Neural progenitor cell (in vitro differentiated cells): ENCODE measurements around the gene CYTH1. TPM values are rescaled to one million over a fixed set of nuclear protein-coding genes. Genes with fewer than 3 reads are reported as not detected.

Experiments
- DNase-seq: peaks from one replicate; pipeline ENCODE4 v3.0.0-alpha.2; 2016; ENCODE audit warnings: low spot score
- H2AFZ ChIP-seq: fragments of 200-600 bp; sonication (generic); replicated peaks from 2 replicates; pipeline ENCODE4 v1.6.1; 2016; ENCODE audit warnings: antibody characterized with exemption
- H3F3A ChIP-seq: fragments of 200-600 bp; sonication (generic); 2 replicates; pipeline ENCODE4 v1.6.1; 2016; ENCODE audit warnings: antibody characterized with exemption, low read depth
- H3K27ac ChIP-seq: fragments of 200-600 bp; sonication (generic); 2 replicates; pipeline ENCODE4 v1.5.1; 2016; ENCODE audit warnings: mild to moderate bottlenecking
- H3K27me3 ChIP-seq: fragments of 200-600 bp; sonication (generic); 2 replicates; pipeline ENCODE4 v1.6.1; 2016; ENCODE audit warnings: mild to moderate bottlenecking, moderate library complexity
- H3K36me3 ChIP-seq: fragments of 200-600 bp; sonication (generic); 2 replicates; pipeline ENCODE4 v1.5.1; 2016
- H3K4me1 ChIP-seq: fragments of 200-600 bp; sonication (generic); 2 replicates; pipeline ENCODE4 v1.6.1; 2016; ENCODE audit warnings: mixed run types
- H3K4me2 ChIP-seq: fragments of 200-600 bp; sonication (generic); 2 replicates; pipeline ENCODE4 v1.6.1; 2016
- H3K4me3 ChIP-seq: fragments of 200-600 bp; sonication (generic); 2 replicates; pipeline ENCODE4 v1.5.1; 2016
- H3K79me2 ChIP-seq: fragments of 200-600 bp; sonication (generic); 2 replicates; pipeline ENCODE4 v1.6.1; 2016; ENCODE audit warnings: low read depth
- H3K9ac ChIP-seq: fragments of 200-600 bp; sonication (generic); 2 replicates; pipeline ENCODE4 v1.6.1; 2016
- H3K9me3 ChIP-seq: fragments of 200-600 bp; sonication (generic); 2 replicates; pipeline ENCODE4 v1.5.1; 2016; ENCODE audit warnings: low read depth
- H4K20me1 ChIP-seq: fragments of 200-600 bp; sonication (generic); 2 replicates; pipeline ENCODE4 v1.6.1; 2016; ENCODE audit warnings: low read depth
- H3K27ac Mint-ChIP-seq: 3 replicates; pipeline ENCODE4 v1.8.0; 2021; ENCODE audit warnings: mixed read lengths
- H3K27me3 Mint-ChIP-seq: 2 replicates; pipeline ENCODE4 v1.8.0; 2022; ENCODE audit warnings: low read depth, mild to moderate bottlenecking, inconsistent platforms, moderate library complexity, mixed read lengths; ENCODE audit not compliant: insufficient read depth
- H3K36me3 Mint-ChIP-seq: 3 replicates; pipeline ENCODE4 v1.8.0; 2021; ENCODE audit warnings: mixed read lengths
- H3K4me1 Mint-ChIP-seq: 3 replicates; pipeline ENCODE4 v1.8.0; 2021; ENCODE audit warnings: mixed read lengths
- H3K4me3 Mint-ChIP-seq: 3 replicates; pipeline ENCODE4 v1.8.0; 2021; ENCODE audit warnings: mild to moderate bottlenecking, moderate library complexity, mixed read lengths
- H3K9me3 Mint-ChIP-seq: 3 replicates; pipeline ENCODE4 v1.8.0; 2020; ENCODE audit warnings: mixed read lengths
- CTCF ChIP-seq: fragments of 200-600 bp; sonication (generic); IDR thresholded peaks from 2 replicates; pipeline ENCODE4 v1.5.1; 2017; ENCODE audit warnings: antibody characterized with exemption, mild to moderate bottlenecking
- EZH2 ChIP-seq: fragments of 200-600 bp; sonication (generic); IDR thresholded peaks from 2 replicates; pipeline ENCODE4 v1.6.1; 2017; ENCODE audit warnings: antibody characterized with exemption, mild to moderate bottlenecking, moderate library complexity
- EZH2phosphoT487 ChIP-seq: fragments of 200-600 bp; sonication (generic); IDR thresholded peaks from 2 replicates; pipeline ENCODE4 v1.6.1; 2017; ENCODE audit warnings: antibody characterized with exemption
- total RNA-seq: library from RNA; depleted of rRNA; stranded (reverse); fragments of >200 nt; gene quantifications from 2 replicates; pipeline ENCODE4 v1.2.3, GENCODE V29; 2015; ENCODE audit warnings: low replicate concordance

CYTH1 gene
- total RNA-seq, 1 donor from 2014 or later: 14.8 TPM

GRCh38 chr17:78722246-78722761, 59.8 kb downstream of the CYTH1 start:
- Histone ChIP-seq H3K9ac (no peak overlapping the region), H3K27ac (no peak overlapping the region), H3K4me1 (peaks cover 52% of the 10 kb centered on the region), H3K27me3 (no peaks in the 10 kb centered on the region), H3K79me2 (no peaks in the 10 kb centered on the region), H2AFZ (no peak overlapping the region), H3K4me3 (peak overlapping the region; percentile 49), H4K20me1 (peaks cover 46% of the 10 kb centered on the region), H3K4me2 (peak overlapping the region; percentile 97), H3F3A (peaks cover 27% of the 10 kb centered on the region), H3K36me3 (no peaks in the 10 kb centered on the region), H3K9me3 (no peaks in the 10 kb centered on the region)
- no peaks in the 10 kb centered on the region for H3K36me3 Mint-ChIP-seq
- H3K27ac Mint-ChIP-seq: no peak overlapping the region
- DNase-seq: peak; percentile 38
- peak overlapping the region; percentile 85 for H3K4me3 Mint-ChIP-seq
- H3K27me3 Mint-ChIP-seq: no peaks in the 10 kb centered on the region
- H3K9me3 Mint-ChIP-seq: no peaks in the 10 kb centered on the region
- peaks cover 66% of the 10 kb centered on the region for H3K4me1 Mint-ChIP-seq
- no peak for TF ChIP-seq EZH2phosphoT487
- no peak for TF ChIP-seq CTCF
- no peak for TF ChIP-seq EZH2

GRCh38 chr17:78719630-78720298, 62.3 kb downstream of the CYTH1 start:
- Mint-ChIP-seq H3K4me1 (peaks cover 56% of the 10 kb centered on the region), H3K36me3 (no peaks in the 10 kb centered on the region), H3K27ac (no peak overlapping the region), H3K4me3 (no peak overlapping the region), H3K27me3 (no peaks in the 10 kb centered on the region), H3K9me3 (no peaks in the 10 kb centered on the region)
- Histone ChIP-seq H3K9ac (no peak overlapping the region), H2AFZ (no peak overlapping the region), H3K79me2 (no peaks in the 10 kb centered on the region), H3K4me2 (no peak overlapping the region), H3K4me1 (peaks cover 54% of the 10 kb centered on the region), H3K4me3 (no peak overlapping the region), H3K36me3 (no peaks in the 10 kb centered on the region), H3K27me3 (no peaks in the 10 kb centered on the region), H3K9me3 (no peaks in the 10 kb centered on the region), H4K20me1 (peaks cover 44% of the 10 kb centered on the region), H3K27ac (no peak overlapping the region), H3F3A (peaks cover 37% of the 10 kb centered on the region)
- no peak for TF ChIP-seq CTCF
- no peak for DNase-seq

- Histone ChIP-seq H3K36me3 (no peaks in the 10 kb centered on the region), H2AFZ (no peak overlapping the region), H3K9ac (no peak overlapping the region), H3K9me3 (no peaks in the 10 kb centered on the region), H3K4me2 (no peak overlapping the region), H4K20me1 (peaks cover 33% of the 10 kb centered on the region), H3K79me2 (no peaks in the 10 kb centered on the region), H3K27ac (no peak overlapping the region), H3K27me3 (no peaks in the 10 kb centered on the region), H3F3A (peaks cover 29% of the 10 kb centered on the region), H3K4me3 (no peak overlapping the region), H3K4me1 (peaks cover 44% of the 10 kb centered on the region)
- DNase-seq: no peak
- no peaks in the 10 kb centered on the region for H3K27me3 Mint-ChIP-seq
- H3K9me3 Mint-ChIP-seq: no peaks in the 10 kb centered on the region
- TF ChIP-seq EZH2 (no peak), EZH2phosphoT487 (no peak), CTCF (no peak)
- peaks cover 46% of the 10 kb centered on the region for H3K4me1 Mint-ChIP-seq
- no peak overlapping the region for H3K27ac Mint-ChIP-seq
- no peaks in the 10 kb centered on the region for H3K36me3 Mint-ChIP-seq
- H3K4me3 Mint-ChIP-seq: no peak overlapping the region
Observed at GRCh38 chr17:78718575-78719208, 63.4 kb downstream of the CYTH1 start.
